Skeletal muscle satellite cell (primary cell): Measurements from ENCODE around the gene ACCS.

ENCODE experiments used
- H3K27me3 ChIP-seq: 2 replicates; pipeline ENCODE4 v1.7.0; 2013; ENCODE audit warnings: low read length; ENCODE audit not compliant: control insufficient read depth, insufficient read depth
- H3K36me3 ChIP-seq: 2 replicates; pipeline ENCODE4 v1.7.0; 2013; ENCODE audit warnings: mild to moderate bottlenecking, control low read depth, low read length; ENCODE audit not compliant: insufficient read depth
- H3K4me1 ChIP-seq: 2 replicates; pipeline ENCODE4 v1.7.0; 2013; ENCODE audit warnings: low read length; ENCODE audit not compliant: control insufficient read depth, insufficient read depth
- H3K4me2 ChIP-seq: 2 replicates; pipeline ENCODE4 v1.7.0; 2013; ENCODE audit warnings: mild to moderate bottlenecking, low read length
- H3K4me3 ChIP-seq: 2 replicates; pipeline ENCODE4 v1.7.0; 2013; ENCODE audit warnings: low read length
- H3K9ac ChIP-seq: 2 replicates; pipeline ENCODE4 v1.7.0; 2013; ENCODE audit warnings: mild to moderate bottlenecking, low read depth, low read length, moderate library complexity
- H3K9me3 ChIP-seq: replicated peaks from 2 replicates; pipeline ENCODE4 v1.7.0; 2013; ENCODE audit warnings: mild to moderate bottlenecking, control low read depth, low read length

Gene ACCS

GRCh38 chr11:44072757-44073658, 6.9 kb downstream of the ACCS start:
- H3K4me2 ChIP-seq: no peak overlapping the region
- H3K4me3 ChIP-seq: no peak overlapping the region
- no peak overlapping the region for H3K9ac ChIP-seq
- H3K27me3 ChIP-seq: no peaks in the 10 kb centered on the region
- H3K36me3 ChIP-seq: no peaks in the 10 kb centered on the region
- no peaks in the 10 kb centered on the region for H3K9me3 ChIP-seq
- no peaks in the 10 kb centered on the region for H3K4me1 ChIP-seq

- no peaks in the 10 kb centered on the region for H3K27me3 ChIP-seq
- no peak overlapping the region for H3K4me2 ChIP-seq
- H3K9ac ChIP-seq: no peak overlapping the region
- H3K36me3 ChIP-seq: no peaks in the 10 kb centered on the region
- H3K4me1 ChIP-seq: no peaks in the 10 kb centered on the region
- H3K4me3 ChIP-seq: no peak overlapping the region
- H3K9me3 ChIP-seq: no peaks in the 10 kb centered on the region
Measured at GRCh38 chr11:44078794-44079193, 12.7 kb downstream of the ACCS start.

GRCh38 chr11:44079376-44079775, 13.3 kb downstream of the ACCS start:
- no peak overlapping the region for H3K4me2 ChIP-seq
- no peaks in the 10 kb centered on the region for H3K9me3 ChIP-seq
- H3K36me3 ChIP-seq: no peaks in the 10 kb centered on the region
- no peaks in the 10 kb centered on the region for H3K27me3 ChIP-seq
- no peaks in the 10 kb centered on the region for H3K4me1 ChIP-seq
- H3K4me3 ChIP-seq: no peak overlapping the region
- no peak overlapping the region for H3K9ac ChIP-seq

- Histone ChIP-seq H3K9ac (no peak overlapping the region), H3K4me3 (no peak overlapping the region), H3K9me3 (no peaks in the 10 kb centered on the region), H3K36me3 (no peaks in the 10 kb centered on the region), H3K27me3 (no peaks in the 10 kb centered on the region), H3K4me2 (no peak overlapping the region), H3K4me1 (no peaks in the 10 kb centered on the region)
Measured at GRCh38 chr11:44080951-44081350, 14.9 kb downstream of the ACCS start.

GRCh38 chr11:44082645-44083044, 16.6 kb downstream of the ACCS start:
- Histone ChIP-seq H3K9ac (no peak overlapping the region), H3K4me2 (no peak overlapping the region), H3K9me3 (no peaks in the 10 kb centered on the region), H3K36me3 (no peaks in the 10 kb centered on the region), H3K4me3 (no peak overlapping the region), H3K27me3 (no peaks in the 10 kb centered on the region), H3K4me1 (no peaks in the 10 kb centered on the region)

- no peaks in the 10 kb centered on the region for H3K27me3 ChIP-seq
- H3K9me3 ChIP-seq: no peaks in the 10 kb centered on the region
- H3K9ac ChIP-seq: no peak overlapping the region
- H3K4me2 ChIP-seq: no peak overlapping the region
- no peaks in the 10 kb centered on the region for H3K36me3 ChIP-seq
- no peak overlapping the region for H3K4me3 ChIP-seq
- H3K4me1 ChIP-seq: no peaks in the 10 kb centered on the region
Measured at GRCh38 chr11:44083433-44083832, 17.4 kb downstream of the ACCS start.

- no peak overlapping the region for H3K9ac ChIP-seq
Measured at GRCh38 chr11:44083906-44084305, 17.8 kb downstream of the ACCS start.

GRCh38 chr11:44085330-44085729, 19.3 kb downstream of the ACCS start:
- Histone ChIP-seq H3K4me2 (no peak overlapping the region), H3K36me3 (no peaks in the 10 kb centered on the region), H3K4me3 (no peak overlapping the region), H3K9ac (no peak overlapping the region), H3K4me1 (no peaks in the 10 kb centered on the region), H3K9me3 (no peaks in the 10 kb centered on the region), H3K27me3 (no peaks in the 10 kb centered on the region)

More at GRCh38 chr11:44083906-44084305, 17.8 kb downstream of the ACCS start:
- H3K4me3 ChIP-seq: no peak overlapping the region
- no peak overlapping the region for H3K4me2 ChIP-seq
- no peaks in the 10 kb centered on the region for H3K27me3 ChIP-seq
- H3K9me3 ChIP-seq: no peaks in the 10 kb centered on the region
- no peaks in the 10 kb centered on the region for H3K36me3 ChIP-seq
- no peaks in the 10 kb centered on the region for H3K4me1 ChIP-seq

GRCh38 chr11:44088377-44088776, 22.3 kb downstream of the ACCS start:
- Histone ChIP-seq H3K9ac (no peak overlapping the region), H3K4me3 (no peak overlapping the region), H3K4me2 (no peak overlapping the region), H3K27me3 (peaks cover 21% of the 10 kb centered on the region), H3K36me3 (no peaks in the 10 kb centered on the region), H3K9me3 (no peaks in the 10 kb centered on the region), H3K4me1 (no peaks in the 10 kb centered on the region)

- H3K9ac ChIP-seq: no peak overlapping the region
- peaks cover 21% of the 10 kb centered on the region for H3K27me3 ChIP-seq
- H3K9me3 ChIP-seq: no peaks in the 10 kb centered on the region
- no peaks in the 10 kb centered on the region for H3K4me1 ChIP-seq
- H3K4me2 ChIP-seq: no peak overlapping the region
- H3K36me3 ChIP-seq: no peaks in the 10 kb centered on the region
- no peak overlapping the region for H3K4me3 ChIP-seq
Measured at GRCh38 chr11:44088871-44089270, 22.8 kb downstream of the ACCS start.

GRCh38 chr11:44090539-44090938, 24.5 kb downstream of the ACCS start:
- H3K4me3 ChIP-seq: no peak overlapping the region
- H3K36me3 ChIP-seq: no peaks in the 10 kb centered on the region
- no peaks in the 10 kb centered on the region for H3K9me3 ChIP-seq
- no peak overlapping the region for H3K9ac ChIP-seq
- H3K27me3 ChIP-seq: peaks cover 21% of the 10 kb centered on the region
- H3K4me2 ChIP-seq: no peak overlapping the region
- peaks cover 3% of the 10 kb centered on the region for H3K4me1 ChIP-seq

GRCh38 chr11:44094260-44094868, 28.3 kb downstream of the ACCS start:
- no peaks in the 10 kb centered on the region for H3K9me3 ChIP-seq

More at GRCh38 chr11:44094260-44094868, 28.3 kb downstream of the ACCS start:
- H3K4me2 ChIP-seq: no peak overlapping the region
- H3K4me1 ChIP-seq: peaks cover 14% of the 10 kb centered on the region
- no peaks in the 10 kb centered on the region for H3K36me3 ChIP-seq
- H3K9ac ChIP-seq: no peak overlapping the region
- H3K4me3 ChIP-seq: no peak overlapping the region
- H3K27me3 ChIP-seq: peaks cover 21% of the 10 kb centered on the region
